K562 (cell line): ENCODE results near the gene SLC35G2. TPM values are rescaled to one million over a fixed set of nuclear protein-coding genes. Genes with fewer than 3 reads are reported as not detected.

Experiments used
- ATAC-seq: fragments of 200-7000 bp; cut with Tn5 transposase; 3 replicates; pipeline ENCODE4 v1.9.1; 2020; ENCODE audit warnings: moderate library complexity
- Bru-seq: library from RNA; stranded (reverse); fragments of 400-500 nt; gene quantifications from one replicate; lab custom pipeline; 2021; lab: Mats Ljungman, UMichigan
- BruChase-seq, 2 experiments: library from RNA; stranded (reverse); fragments of 400-500 nt; gene quantifications; one replicate each; lab custom pipeline; 2021; lab: Mats Ljungman, UMichigan
- BruUV-seq: library from RNA; stranded (reverse); fragments of 400-500 nt; replicated peaks from 2 replicates; lab custom pipeline; 2021; lab: Mats Ljungman, UMichigan
- CTCF ChIA-PET: fragments of 300-600 bp; formaldehyde crosslinking; extraction: SDS; loops from one replicate; lab custom pipeline; 2021; ENCODE audit warnings: low intra/inter-chr PET ratio; lab: Yijun Ruan, JAX
- POLR2A ChIA-PET: fragments of 300-600, 350-650 bp; sonication (Branson Sonifier 250); formaldehyde crosslinking; extraction: SDS; loops from one replicate; lab custom pipeline; 2021; ENCODE audit warnings: antibody characterized with exemption, inconsistent platforms; lab: Yijun Ruan, JAX
- DNase-seq, 4 experiments: peaks; one replicate each; pipeline versions ENCODE4 v3.0.0 to v3.0.0-alpha.2; 2011 to 2018; ENCODE audit warnings: low spot score in 3 of 4, mixed read lengths in 3 of 4; ENCODE audit errors: extremely low read depth in 1 of 4
- FAIRE-seq: peaks from 2 replicates; lab custom pipeline; 2011; peaks lifted over from hg19 to GRCh38; lab: Jason Lieb, UNC
- H2AFZ ChIP-seq: 2 replicates; pipeline ENCODE4 v1.6.0; 2011; ENCODE audit warnings: low read depth, low read length, control low read depth, inconsistent platforms
- H3K27ac ChIP-seq: fragments of 200-600 bp; 3 replicates; pipeline ENCODE4 v1.8.0; 2011; ENCODE audit warnings: low read depth, mild to moderate bottlenecking, control low read depth, inconsistent platforms, low read length, moderate library complexity, mixed read lengths; ENCODE audit errors: extremely low read depth
- H3K27me3 ChIP-seq, 2 experiments: fragments of 300-600 bp in 1 of 2; 2 replicates in 1 of 2; 3 replicates in 1 of 2; pipeline versions ENCODE4 v1.6.0 to v1.8.0; 2011; ENCODE audit warnings: inconsistent platforms in 2 of 2, low read length in 2 of 2, mild to moderate bottlenecking in 1 of 2, mixed read lengths in 1 of 2, moderate library complexity in 1 of 2; ENCODE audit not compliant: control insufficient read depth in 2 of 2, insufficient read depth in 2 of 2
- H3K36me3 ChIP-seq: fragments of 300-600 bp; 3 replicates; pipeline ENCODE4 v1.8.0; 2011; ENCODE audit warnings: mild to moderate bottlenecking, low read length, inconsistent platforms; ENCODE audit not compliant: control insufficient read depth, insufficient read depth
- H3K4me1 ChIP-seq, 2 experiments: fragments of 200-600 bp in 1 of 2; replicated peaks in 1 of 2; 2 replicates in 1 of 2; 3 replicates in 1 of 2; pipeline versions ENCODE4 v1.5.1 to v1.8.0; 2011; ENCODE audit warnings: inconsistent platforms in 2 of 2, low read length in 2 of 2, mild to moderate bottlenecking in 1 of 2, mixed read lengths in 1 of 2, moderate library complexity in 1 of 2; ENCODE audit not compliant: control insufficient read depth in 2 of 2, insufficient read depth in 2 of 2
- H3K4me2 ChIP-seq: 2 replicates; pipeline ENCODE4 v1.6.1; 2011; ENCODE audit warnings: low read length, control low read depth, inconsistent platforms, mixed read lengths; ENCODE audit not compliant: insufficient read depth
- H3K4me3 ChIP-seq: fragments of 200-600 bp; sonication (generic), shearing (Covaris generic); 2 replicates; pipeline ENCODE4 v1.5.1; 2016; ENCODE audit warnings: control low read depth, inconsistent platforms
- H3K79me2 ChIP-seq: fragments of 200-600 bp; 3 replicates; pipeline ENCODE4 v1.8.0; 2011; ENCODE audit warnings: low read length, inconsistent platforms; ENCODE audit not compliant: control insufficient read depth, insufficient read depth
- H3K9ac ChIP-seq, 2 experiments: 2 replicates each; pipeline versions ENCODE4 v1.6.0 to v1.6.1; 2011; ENCODE audit warnings: low read depth in 2 of 2, low read length in 2 of 2, control low read depth in 1 of 2, inconsistent platforms in 1 of 2, mild to moderate bottlenecking in 1 of 2, mixed read lengths in 1 of 2; ENCODE audit not compliant: insufficient read depth in 1 of 2
- H3K9me1 ChIP-seq: one replicate; pipeline ENCODE4 v1.6.0; 2011; ENCODE audit warnings: inconsistent platforms, mild to moderate bottlenecking, low read length, moderate library complexity; ENCODE audit not compliant: control insufficient read depth, insufficient read depth
- H3K9me3 ChIP-seq: replicated peaks from 2 replicates; pipeline ENCODE4 v1.5.1; 2011; ENCODE audit warnings: low read depth, low read length, inconsistent platforms; ENCODE audit not compliant: control insufficient read depth, insufficient read depth
- H4K20me1 ChIP-seq: replicated peaks from 2 replicates; pipeline ENCODE4 v1.6.1; 2011; ENCODE audit warnings: low read length, inconsistent platforms, mixed read lengths; ENCODE audit not compliant: control insufficient read depth, insufficient read depth
- CHD2 ChIP-seq: IDR thresholded peaks from 2 replicates; pipeline ENCODE4 v1.6.1; 2011; ENCODE audit warnings: low read depth, low read length
- ELF4 ChIP-seq: fragments of 450-650 bp; formaldehyde crosslinking; IDR thresholded peaks from 2 replicates; pipeline ENCODE4 v1.4.0; 2022; ENCODE audit warnings: missing genetic modification characterization
- EZH2 ChIP-seq: IDR thresholded peaks from 2 replicates; pipeline ENCODE4 v1.6.1; 2012; ENCODE audit warnings: low read depth, mild to moderate bottlenecking, inconsistent platforms, low read length, borderline replicate concordance
- PHF8 ChIP-seq: fragments of 200-600 bp; sonication (generic); IDR thresholded peaks from 2 replicates; pipeline ENCODE4 v1.6.1; 2012; ENCODE audit warnings: mixed run types, mild to moderate bottlenecking, inconsistent platforms, low read length, moderate library complexity, borderline replicate concordance
- SP1 ChIP-seq: sonication (generic); formaldehyde crosslinking; IDR thresholded peaks from 2 replicates; pipeline ENCODE4 v1.8.1; 2022; ENCODE audit warnings: mild to moderate bottlenecking, missing genetic modification reagents
- SREBF2 ChIP-seq: sonication (generic); formaldehyde crosslinking; IDR thresholded peaks from 2 replicates; pipeline ENCODE4 v1.4.0; 2020; ENCODE audit warnings: mild to moderate bottlenecking, missing genetic modification reagents
- TAF9B ChIP-seq: fragments of 450-650 bp; IDR thresholded peaks from 2 replicates; pipeline ENCODE4 v1.6.1; 2018; ENCODE audit warnings: mild to moderate bottlenecking; ENCODE audit not compliant: partially characterized antibody
- TCF7 ChIP-seq: sonication (generic); IDR thresholded peaks from 2 replicates; pipeline ENCODE4 v1.6.1; 2016; ENCODE audit warnings: antibody characterized with exemption, borderline replicate concordance
- TEAD4 ChIP-seq, 2 experiments: sonication (generic) in 1 of 2; formaldehyde crosslinking in 1 of 2; IDR thresholded peaks; 2 replicates each; pipeline versions ENCODE4 v1.6.1 to v1.8.0; 2012 to 2022; ENCODE audit warnings: borderline replicate concordance in 1 of 2, inconsistent platforms in 1 of 2, low read length in 1 of 2, mild to moderate bottlenecking in 1 of 2, missing genetic modification reagents in 1 of 2
- ZC3H8 ChIP-seq: fragments of 450-650 bp; IDR thresholded peaks from 2 replicates; pipeline ENCODE4 v1.6.1; 2017
- WGBS: fragments of 100-300 bp; shearing (Covaris generic); methylation state at CpG from one replicate; pipeline ENCODE4 v1.1.6; 2016; ENCODE audit warnings: low coverage, mixed read lengths; ENCODE audit not compliant: insufficient coverage; ENCODE audit errors: missing lambda C conversion rate; 5-methylcytosine and 5-hydroxymethylcytosine counted together
- in situ Hi-C: fragments of 300-500 bp; cut with MboI; formaldehyde crosslinking; loops from 4 replicates; pipeline ENCODE4 v1.15.0; 2018; ENCODE audit warnings: inconsistent platforms, mixed read lengths
- intact Hi-C: fragments of 100-400 bp; cut with micrococcal nuclease; formaldehyde crosslinking; loops from 2 replicates; pipeline ENCODE4 v1.14.2; 2022
- long read RNA-seq, 3 experiments: library from polyadenylated mRNA in 2 of 3; library from RNA in 1 of 3; unstranded in 2 of 3; stranded (forward) in 1 of 3; transcript quantifications; one replicate each; pipeline ENCODE4 v2.0.0, GENCODE V29; 2019 to 2022
- polyA minus RNA-seq, 3 experiments: library from RNA; depleted of rRNA, polyadenylated mRNA; stranded (reverse); fragments of >200 nt; gene quantifications; 2 replicates each; pipeline ENCODE4 v1.2.3, GENCODE V29; 2011
- polyA plus RNA-seq, 8 experiments: library from polyadenylated mRNA; depleted of rRNA in 4 of 8; stranded (reverse) in 5 of 8; unstranded in 3 of 8; fragments of >200 nt; fragmentation: Nextera tagmentation in 2 of 8; fragmentation: Illumina TruSeq in 1 of 8; extraction: Ambion mirVana in 2 of 8; extraction: Trizol in 1 of 8; gene quantifications; 2 replicates each; pipeline versions ENCODE4 v1.2.1 to v1.2.3, GENCODE V29; 2011 to 2014; ENCODE audit warnings: inconsistent platforms in 1 of 8, missing spikeins in 1 of 8
- total RNA-seq, 7 experiments: library from RNA; depleted of rRNA in 6 of 7; stranded (reverse); fragments of >200 nt in 6 of 7; fragmentation: Illumina TruSeq in 2 of 7; extraction: Trizol in 2 of 7; gene quantifications; 2 replicates each; pipeline versions ENCODE4 v1.2.1 to v1.2.3, GENCODE V29; 2011 to 2021; ENCODE audit warnings: low replicate concordance in 1 of 7
- TF ChIP-seq, protein P1 (sequence below): fragments of 450-650 bp; IDR thresholded peaks from 2 replicates; pipeline ENCODE4 v1.6.1; 2018; ENCODE audit warnings: mild to moderate bottlenecking, low read depth; ENCODE audit not compliant: partially characterized antibody
- TF ChIP-seq, protein P2 (sequence below), 2 experiments: fragments of 250-450 bp in 1 of 2; fragments of 450-650 bp in 1 of 2; sonication (Bioruptor Pico) in 1 of 2; IDR thresholded peaks; 2 replicates each; pipeline versions ENCODE4 v1.6.1 to v1.8.0; 2016 to 2021; ENCODE audit warnings: mild to moderate bottlenecking in 2 of 2, moderate library complexity in 2 of 2, missing compliant biosample characterization in 1 of 2, missing genetic modification characterization in 1 of 2
- TF ChIP-seq, protein P3 (sequence below), 2 experiments: fragments of 450-650 bp; conservative IDR thresholded peaks; 2 replicates each; pipeline ENCODE4 v1.6.1; 2017; ENCODE audit warnings: mild to moderate bottlenecking in 2 of 2, moderate library complexity in 2 of 2

Gene SLC35G2
- total RNA-seq (2011; cell fraction: chromatin; rRNA removed; ENCODE audit: low replicate concordance): 7.0 and 14.8 TPM in 2 replicates
- 5.0 and 6.0 TPM in 2 replicates for total RNA-seq (2011; cell fraction: nucleolus; rRNA removed)
- total RNA-seq (2011; cell fraction: nucleoplasm; rRNA removed): 9.5 and 10.6 TPM in 2 replicates
- total RNA-seq (2014; rRNA removed) (2.1 and 3.6 TPM in 2 replicates), total RNA-seq (2014; rRNA removed; fragmentation: Illumina TruSeq; extraction: Trizol) (3.2 and 4.3 TPM in 2 replicates), total RNA-seq (2015; rRNA removed; fragmentation: Illumina TruSeq; extraction: Trizol) (2.8 and 3.8 TPM in 2 replicates), total RNA-seq (2021) (2.1 and 3.1 TPM in 2 replicates), polyA plus RNA-seq (2011; rRNA removed) (4.5 and 5.9 TPM in 2 replicates), polyA plus RNA-seq (2014; fragmentation: Illumina TruSeq; extraction: Trizol) (2.6 and 3.0 TPM in 2 replicates), polyA plus RNA-seq (2014; fragmentation: Nextera tagmentation; extraction: Ambion mirVana) (1 to 10 TPM; 2.8 to 3.1 TPM), polyA plus RNA-seq (2014; rRNA removed) (2.7 and 3.3 TPM in 2 replicates), polyA minus RNA-seq (2011; rRNA and poly(A)+ RNA removed) (3.9 and 5.0 TPM in 2 replicates), Bru-seq, nascent RNA (percentile 61 among the genes with signal in this experiment), BruChase-seq, experiment 1, labeled RNA remaining after a 2-hour chase (percentile 65 among the genes with signal in this experiment), BruChase-seq, experiment 2, labeled RNA remaining after a 6-hour chase (percentile 61 among the genes with signal in this experiment)
- 1.5 and 3.7 TPM in 2 replicates for polyA plus RNA-seq (2011; cell fraction: cytosol; rRNA removed)
- polyA plus RNA-seq (2011; cell fraction: nucleus; rRNA removed): 4.5 and 5.1 TPM in 2 replicates
- polyA plus RNA-seq (2012): 2.3 and 2.6 TPM in 2 replicates
- 0.91 and 2.0 TPM in 2 replicates for polyA minus RNA-seq (2011; cell fraction: cytosol; rRNA and poly(A)+ RNA removed)
- 3.2 and 3.5 TPM in 2 replicates for polyA minus RNA-seq (2011; cell fraction: nucleus; rRNA and poly(A)+ RNA removed)
- long read RNA-seq, experiment 1, partial matches to known transcripts: 0 of 7 reads
- long read RNA-seq, experiment 1, other reads (novel, unspliced or antisense): 7 of 7 reads
- long read RNA-seq, experiment 2, partial matches to known transcripts: 0 of 5 reads
- long read RNA-seq, experiment 2, other reads (novel, unspliced or antisense): 4 of 5 reads
- long read RNA-seq, experiment 3: 0 reads

DNA sequence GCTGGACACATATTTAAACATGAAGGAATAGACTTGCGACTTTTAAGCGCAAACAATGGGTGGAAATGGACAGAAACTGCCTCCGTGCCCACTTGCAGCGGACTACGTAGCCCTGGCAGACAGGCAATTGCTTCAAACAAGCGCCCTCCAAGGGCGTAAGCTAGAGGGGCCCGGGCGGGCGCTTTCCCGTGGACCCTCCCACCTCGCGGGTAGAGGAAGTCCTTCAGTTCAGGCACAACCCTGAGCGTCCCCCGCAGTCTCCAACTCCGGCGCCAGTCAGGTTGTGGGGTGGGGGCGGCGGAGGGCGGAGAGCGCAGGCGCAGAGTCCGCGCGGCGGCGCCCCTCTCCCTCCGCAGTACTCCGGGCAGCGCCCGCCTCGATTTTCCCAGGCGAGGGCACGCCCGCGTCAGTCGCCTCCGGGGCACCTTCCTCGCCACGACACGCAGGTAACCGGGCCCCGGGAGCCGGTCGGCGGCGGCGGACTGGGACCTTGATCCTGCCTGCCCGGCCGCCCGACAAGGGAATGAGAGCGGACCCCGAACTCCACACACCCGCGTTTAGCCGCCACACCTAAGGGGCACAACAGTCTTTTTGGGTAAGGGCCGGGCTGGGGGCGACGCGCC, at the start of gene SLC35G2:
Gene SLC35G2 (plus strand): TSS at position 358 of the 623 bp plus-strand sequence. CDS start 35,335 bp downstream, outside the sequence.
- intact Hi-C loops (loop anchor here (1.0 kb wide), 1 partner anchor 195 kb away; no protein-coding TSS in a partner anchor), in situ Hi-C loops (no loop called here)
- H3K27me3 ChIP-seq: no peaks in the 10 kb centered on the region
- H3K4me1 ChIP-seq: peaks cover 2 to 17% of the 10 kb centered on the region in 2 experiments; a peak in 4 of 5 replicates
- no TSS peak for BruUV-seq
- no peaks in the 10 kb centered on the region; the same call in 2 of the 3 replicates for H3K79me2 ChIP-seq
- no peaks in the 10 kb centered on the region; the same call in 2 of the 3 replicates for H3K36me3 ChIP-seq
- POLR2A ChIA-PET: no interaction called here
- WGBS: 3% methylated on average over 18 of the region's 60 CpGs
- FAIRE-seq (no peak), DNase-seq (peak; percentile 39 to 63 (median 58)), ATAC-seq (peak; percentile 88)
- CTCF ChIA-PET: no interaction called here
- H3K9ac ChIP-seq: peak within 1 kb of the TSS; percentile 68 to 92
- H3K9me3 ChIP-seq: no peaks in the 10 kb centered on the region
- no peaks in the 10 kb centered on the region for H4K20me1 ChIP-seq
- H3K4me3 ChIP-seq: peak within 1 kb of the TSS; percentile 57
- H2AFZ ChIP-seq: peak within 1 kb of the TSS; percentile 95
- H3K9me1 ChIP-seq: no peaks in the 10 kb centered on the region
- peak within 1 kb of the TSS; percentile 74 for H3K4me2 ChIP-seq
- peak within 1 kb of the TSS; percentile 73; the same call in 2 of the 3 replicates for H3K27ac ChIP-seq
- TF ChIP-seq, protein P1, sequence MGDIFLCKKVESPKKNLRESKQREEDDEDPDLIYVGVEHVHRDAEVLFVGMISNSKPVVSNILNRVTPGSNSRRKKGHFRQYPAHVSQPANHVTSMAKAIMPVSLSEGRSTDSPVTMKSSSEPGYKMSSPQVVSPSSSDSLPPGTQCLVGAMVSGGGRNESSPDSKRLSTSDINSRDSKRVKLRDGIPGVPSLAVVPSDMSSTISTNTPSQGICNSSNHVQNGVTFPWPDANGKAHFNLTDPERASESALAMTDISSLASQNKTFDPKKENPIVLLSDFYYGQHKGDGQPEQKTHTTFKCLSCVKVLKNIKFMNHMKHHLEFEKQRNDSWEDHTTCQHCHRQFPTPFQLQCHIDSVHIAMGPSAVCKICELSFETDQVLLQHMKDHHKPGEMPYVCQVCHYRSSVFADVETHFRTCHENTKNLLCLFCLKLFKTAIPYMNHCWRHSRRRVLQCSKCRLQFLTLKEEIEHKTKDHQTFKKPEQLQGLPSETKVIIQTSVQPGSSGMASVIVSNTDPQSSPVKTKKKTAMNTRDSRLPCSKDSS: no peak
- TF ChIP-seq TEAD4 (IDR thresholded peaks at IDR 0.05; ENCODE audit: low read length): no peak
- TF ChIP-seq TEAD4 (CRISPR knock-in tag; IDR thresholded peaks at IDR 0.05; ENCODE audit: borderline replicate concordance): no peak
- TF ChIP-seq, protein P2, sequence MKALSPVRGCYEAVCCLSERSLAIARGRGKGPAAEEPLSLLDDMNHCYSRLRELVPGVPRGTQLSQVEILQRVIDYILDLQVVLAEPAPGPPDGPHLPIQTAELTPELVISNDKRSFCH (CRISPR knock-in tag; IDR thresholded peaks at IDR 0.05): no peak
- TF ChIP-seq, protein P2 (tag; IDR thresholded peaks at IDR 0.05): no peak
- peak; percentile 24; the same call in 1 of the 2 replicates for TF ChIP-seq SP1
- TF ChIP-seq TAF9B: no peak
- TF ChIP-seq, protein P3, sequence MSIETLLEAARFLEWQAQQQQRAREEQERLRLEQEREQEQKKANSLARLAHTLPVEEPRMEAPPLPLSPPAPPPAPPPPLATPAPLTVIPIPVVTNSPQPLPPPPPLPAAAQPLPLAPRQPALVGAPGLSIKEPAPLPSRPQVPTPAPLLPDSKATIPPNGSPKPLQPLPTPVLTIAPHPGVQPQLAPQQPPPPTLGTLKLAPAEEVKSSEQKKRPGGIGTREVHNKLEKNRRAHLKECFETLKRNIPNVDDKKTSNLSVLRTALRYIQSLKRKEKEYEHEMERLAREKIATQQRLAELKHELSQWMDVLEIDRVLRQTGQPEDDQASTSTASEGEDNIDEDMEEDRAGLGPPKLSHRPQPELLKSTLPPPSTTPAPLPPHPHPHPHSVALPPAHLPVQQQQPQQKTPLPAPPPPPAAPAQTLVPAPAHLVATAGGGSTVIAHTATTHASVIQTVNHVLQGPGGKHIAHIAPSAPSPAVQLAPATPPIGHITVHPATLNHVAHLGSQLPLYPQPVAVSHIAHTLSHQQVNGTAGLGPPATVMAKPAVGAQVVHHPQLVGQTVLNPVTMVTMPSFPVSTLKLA (conservative IDR thresholded peaks at IDR 0.05): no peak
- no peak for TF ChIP-seq ZC3H8
- no peak for TF ChIP-seq EZH2
- no peak for TF ChIP-seq ELF4
- TF ChIP-seq PHF8: peak; percentile 38; the same call in 1 of the 2 replicates
- no peak for TF ChIP-seq SREBF2 (CRISPR knock-in tag)
- no peak for TF ChIP-seq TCF7
- TF ChIP-seq CHD2: no peak
